Calu3 (cell line): ENCODE data around the gene SOS1. TPM values are rescaled to one million over a fixed set of nuclear protein-coding genes. Genes with fewer than 3 reads are reported as not detected.

ENCODE experiments used
- BruUV-seq: library from RNA; stranded (reverse); fragments of 400-500 nt; replicated peaks from 2 replicates; lab custom pipeline; 2021; lab: Mats Ljungman, UMichigan
- CTCF ChIA-PET: fragments of 300-600 bp; sonication (Branson Sonifier 250); formaldehyde crosslinking; loops from one replicate; lab custom pipeline; 2022; ENCODE audit warnings: antibody characterized with exemption; lab: Charles Lee
- DNase-seq: peaks from one replicate; pipeline ENCODE4 v3.0.0; 2022
- H3K27ac Mint-ChIP-seq: one replicate; pipeline ENCODE4 v1.8.0; 2022; ENCODE audit warnings: mixed read lengths; ENCODE audit not compliant: unreplicated experiment
- H3K27me3 Mint-ChIP-seq: one replicate; pipeline ENCODE4 v1.8.0; 2022; ENCODE audit warnings: mixed read lengths; ENCODE audit not compliant: unreplicated experiment
- H3K36me3 Mint-ChIP-seq: one replicate; pipeline ENCODE4 v1.8.0; 2022; ENCODE audit warnings: mild to moderate bottlenecking, moderate library complexity, mixed read lengths; ENCODE audit not compliant: insufficient read depth, unreplicated experiment
- H3K4me1 Mint-ChIP-seq: one replicate; pipeline ENCODE4 v1.8.0; 2022; ENCODE audit warnings: mild to moderate bottlenecking, low read depth, mixed read lengths; ENCODE audit not compliant: unreplicated experiment
- H3K4me3 Mint-ChIP-seq: one replicate; pipeline ENCODE4 v1.8.0; 2022; ENCODE audit warnings: mild to moderate bottlenecking, low read depth, moderate library complexity, mixed read lengths; ENCODE audit not compliant: unreplicated experiment
- H3K9me3 Mint-ChIP-seq: one replicate; pipeline ENCODE4 v1.8.0; 2022; ENCODE audit warnings: low read depth, mixed read lengths; ENCODE audit not compliant: unreplicated experiment
- intact Hi-C: fragments of 100-400 bp; cut with micrococcal nuclease; formaldehyde crosslinking; loops from one replicate; pipeline ENCODE4 v1.10.0; 2022; ENCODE audit not compliant: unreplicated experiment
- total RNA-seq: library from RNA; stranded (reverse); gene quantifications from 2 replicates; pipeline ENCODE4 v1.2.3, GENCODE V29; 2022
- TF ChIP-seq, protein P1 (sequence below): fragments of 200-600 bp; IDR thresholded peaks from one replicate; pipeline ENCODE4 v1.8.0; 2022; ENCODE audit warnings: antibody characterized with exemption; ENCODE audit not compliant: unreplicated experiment

The SOS1 gene
- total RNA-seq, 1 experiment from 2014 or later: 40.0 TPM

DNA sequence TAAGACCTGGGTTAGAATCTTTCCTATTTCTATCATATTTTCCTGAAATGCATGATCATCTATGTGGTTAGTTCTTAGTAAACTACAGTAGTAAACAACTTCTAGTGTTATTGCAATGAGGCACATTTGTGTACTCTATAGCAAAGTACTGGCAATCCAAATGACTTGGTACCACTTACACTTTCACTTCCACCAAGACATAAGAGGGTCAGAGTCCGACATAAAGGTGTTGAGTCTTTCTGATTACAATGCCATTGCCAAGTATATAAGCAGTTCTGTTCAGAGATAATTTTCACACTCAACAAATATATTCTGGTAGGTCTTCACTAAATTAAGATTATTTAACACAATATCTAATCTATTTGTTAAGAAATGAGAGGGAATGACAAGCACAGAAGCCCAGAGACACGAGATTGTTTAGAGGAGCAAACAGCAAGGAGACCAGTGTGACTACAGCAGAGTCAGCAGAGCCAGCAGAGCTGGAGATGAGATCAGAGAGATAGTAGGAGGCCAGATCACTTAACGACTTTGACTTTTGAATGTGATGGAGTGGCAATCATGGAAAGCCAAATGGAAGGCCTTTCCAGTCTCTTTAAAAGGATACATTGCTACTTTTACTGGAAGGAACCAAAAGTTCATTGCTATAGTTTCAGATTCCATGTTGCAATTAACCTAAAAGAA is 27.5 kb downstream of the SOS1 start:
- no peak for DNase-seq
- H3K27ac Mint-ChIP-seq: no peak overlapping the region
- intact Hi-C loops: no loop called here
- H3K27me3 Mint-ChIP-seq: no peaks in the 10 kb centered on the region
- CTCF ChIA-PET: no interaction called here
- peaks cover 18% of the 10 kb centered on the region for H3K4me1 Mint-ChIP-seq
- no peak overlapping the region for H3K4me3 Mint-ChIP-seq
- BruUV-seq: no TSS peak
- H3K9me3 Mint-ChIP-seq: no peaks in the 10 kb centered on the region
- H3K36me3 Mint-ChIP-seq: no peaks in the 10 kb centered on the region
- TF ChIP-seq, protein P1, sequence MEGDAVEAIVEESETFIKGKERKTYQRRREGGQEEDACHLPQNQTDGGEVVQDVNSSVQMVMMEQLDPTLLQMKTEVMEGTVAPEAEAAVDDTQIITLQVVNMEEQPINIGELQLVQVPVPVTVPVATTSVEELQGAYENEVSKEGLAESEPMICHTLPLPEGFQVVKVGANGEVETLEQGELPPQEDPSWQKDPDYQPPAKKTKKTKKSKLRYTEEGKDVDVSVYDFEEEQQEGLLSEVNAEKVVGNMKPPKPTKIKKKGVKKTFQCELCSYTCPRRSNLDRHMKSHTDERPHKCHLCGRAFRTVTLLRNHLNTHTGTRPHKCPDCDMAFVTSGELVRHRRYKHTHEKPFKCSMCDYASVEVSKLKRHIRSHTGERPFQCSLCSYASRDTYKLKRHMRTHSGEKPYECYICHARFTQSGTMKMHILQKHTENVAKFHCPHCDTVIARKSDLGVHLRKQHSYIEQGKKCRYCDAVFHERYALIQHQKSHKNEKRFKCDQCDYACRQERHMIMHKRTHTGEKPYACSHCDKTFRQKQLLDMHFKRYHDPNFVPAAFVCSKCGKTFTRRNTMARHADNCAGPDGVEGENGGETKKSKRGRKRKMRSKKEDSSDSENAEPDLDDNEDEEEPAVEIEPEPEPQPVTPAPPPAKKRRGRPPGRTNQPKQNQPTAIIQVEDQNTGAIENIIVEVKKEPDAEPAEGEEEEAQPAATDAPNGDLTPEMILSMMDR: no peak

DNA sequence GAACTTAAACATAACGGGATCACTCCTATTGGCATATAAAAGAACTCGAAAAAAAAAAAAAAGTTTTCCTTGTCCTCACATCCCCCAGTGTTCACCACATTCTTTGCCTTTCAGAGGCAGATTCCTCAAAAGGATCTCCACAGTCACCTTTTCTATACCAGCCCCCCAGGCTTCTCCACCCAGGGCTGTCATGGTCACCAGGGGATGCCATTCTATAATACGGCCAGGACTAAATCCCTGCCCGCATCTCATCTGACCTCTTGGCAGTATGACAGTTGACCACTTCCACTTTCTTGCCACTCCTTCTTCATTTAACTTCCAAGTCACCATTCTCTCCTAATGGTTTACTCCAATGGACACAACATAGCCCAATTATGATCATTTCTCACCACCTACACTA is 29.3 kb downstream of the SOS1 start:
- Mint-ChIP-seq H3K4me3 (no peak overlapping the region), H3K27ac (no peak overlapping the region), H3K4me1 (peaks cover 18% of the 10 kb centered on the region), H3K36me3 (no peaks in the 10 kb centered on the region), H3K27me3 (no peaks in the 10 kb centered on the region), H3K9me3 (no peaks in the 10 kb centered on the region)
- no TSS peak for BruUV-seq
- CTCF ChIA-PET: no interaction called here
- TF ChIP-seq, protein P1: no peak
- no peak for DNase-seq
- intact Hi-C loops: no loop called here

DNA sequence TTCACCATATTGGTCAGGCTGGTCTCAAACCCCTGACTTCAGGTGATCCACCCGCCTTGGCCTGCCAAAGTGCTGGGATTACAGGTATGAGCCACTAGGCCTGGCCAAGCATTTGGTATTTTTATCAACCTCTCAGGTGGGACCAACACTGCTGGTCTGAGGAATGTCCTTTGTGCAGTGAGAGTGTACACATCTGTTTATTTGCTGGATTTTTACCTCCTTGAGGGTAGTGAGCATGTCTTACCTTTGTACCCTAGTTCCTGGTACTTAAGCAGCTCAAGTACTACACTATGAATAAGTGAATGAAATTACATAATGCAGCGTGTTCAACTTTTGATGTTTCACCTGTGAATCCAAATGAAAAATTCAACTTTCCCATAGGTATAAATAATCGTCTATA is 29.8 kb downstream of the SOS1 start:
- Mint-ChIP-seq H3K4me1 (peaks cover 18% of the 10 kb centered on the region), H3K27me3 (no peaks in the 10 kb centered on the region), H3K9me3 (no peaks in the 10 kb centered on the region), H3K27ac (no peak overlapping the region), H3K4me3 (no peak overlapping the region), H3K36me3 (no peaks in the 10 kb centered on the region)
- DNase-seq: no peak
- no TSS peak for BruUV-seq
- TF ChIP-seq, protein P1: no peak
- intact Hi-C loops: no loop called here
- CTCF ChIA-PET: no interaction called here

DNA sequence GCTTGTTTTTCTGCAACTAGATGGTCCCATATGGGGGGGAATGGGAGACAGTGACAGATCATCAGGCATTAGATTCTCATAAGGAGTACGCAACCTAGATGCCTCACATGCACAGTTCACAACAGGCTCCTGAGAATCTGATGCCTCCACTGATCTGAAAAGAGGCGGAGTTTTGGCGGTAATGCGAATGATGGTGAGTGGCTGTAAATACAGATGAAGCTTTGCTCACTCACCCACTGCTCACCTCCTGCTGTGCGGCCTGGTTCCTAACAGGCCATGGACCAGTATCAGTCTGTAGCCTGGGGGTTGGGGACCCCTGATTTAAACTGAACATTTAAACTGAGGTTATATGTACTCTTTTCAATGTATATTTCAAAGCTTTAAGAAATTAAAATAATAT is 40.7 kb downstream of the SOS1 start:
- Mint-ChIP-seq H3K4me3 (no peak overlapping the region), H3K27ac (no peak overlapping the region), H3K4me1 (no peaks in the 10 kb centered on the region), H3K9me3 (no peaks in the 10 kb centered on the region), H3K27me3 (no peaks in the 10 kb centered on the region), H3K36me3 (no peaks in the 10 kb centered on the region)
- no peak for DNase-seq
- BruUV-seq: no TSS peak
- CTCF ChIA-PET: no interaction called here
- TF ChIP-seq, protein P1: no peak
- intact Hi-C loops: loop anchor here (5.0 kb wide), 1 partner anchor 37 kb away; no protein-coding TSS in a partner anchor
